ENCODE measurements around the gene CALCOCO1. TPM values are rescaled to one million over a fixed set of nuclear protein-coding genes. Genes with fewer than 3 reads are reported as not detected.

The CALCOCO1 gene
- total RNA-seq: 32.0 and 34.0 TPM in 2 replicates
- long read RNA-seq, partial matches to known transcripts: 0 of 2 reads
- long read RNA-seq, other reads (novel, unspliced or antisense): 2 of 2 reads

DNA sequence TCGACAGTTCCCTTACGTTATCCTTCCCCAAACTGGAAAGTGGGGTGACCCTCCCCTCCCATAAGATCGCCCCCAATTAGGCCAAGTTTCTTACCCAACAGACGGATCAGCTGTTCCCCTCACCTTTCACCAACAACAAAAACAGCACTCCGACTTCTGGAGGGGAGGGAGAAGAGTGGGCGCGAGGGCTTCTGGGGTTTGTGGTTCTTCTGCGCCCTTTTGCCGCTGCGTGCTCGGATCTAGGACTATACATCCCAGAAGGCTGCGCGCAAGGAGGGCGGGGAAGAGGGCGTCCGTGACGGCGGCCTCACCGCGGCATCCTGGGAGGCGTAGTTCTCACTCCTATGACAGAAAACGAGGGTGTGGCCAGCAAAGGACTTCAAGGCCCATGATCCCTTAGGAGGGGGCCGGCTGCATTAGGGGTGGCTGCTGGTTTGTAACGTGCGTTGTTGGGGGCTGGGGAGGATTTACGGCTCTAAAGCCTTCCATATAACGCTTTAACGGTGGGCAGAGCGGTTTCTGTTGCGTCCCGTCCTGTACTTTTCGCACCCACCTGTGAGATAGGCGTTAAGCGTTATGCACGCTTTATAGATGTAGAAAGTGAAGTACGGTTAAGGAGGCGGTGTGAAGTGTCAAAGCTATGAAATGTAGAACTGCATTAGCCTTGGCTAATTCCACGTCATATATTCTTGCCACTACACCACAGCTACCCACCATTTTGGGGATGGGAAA, at the start of gene CALCOCO1:
CALCOCO1 (minus strand) TSS at position 143 of the 732 bp plus-strand sequence. CDS start 2,210 bp downstream, outside the sequence.
- H3K36me3 Mint-ChIP-seq (ENCODE audit: low read depth): no peaks in the 10 kb centered on the region
- peak within 1 kb of the TSS; percentile 97 for H3K4me3 Mint-ChIP-seq
- H3K4me1 Mint-ChIP-seq: peaks cover 19% of the 10 kb centered on the region
- TF ChIP-seq, protein P1, sequence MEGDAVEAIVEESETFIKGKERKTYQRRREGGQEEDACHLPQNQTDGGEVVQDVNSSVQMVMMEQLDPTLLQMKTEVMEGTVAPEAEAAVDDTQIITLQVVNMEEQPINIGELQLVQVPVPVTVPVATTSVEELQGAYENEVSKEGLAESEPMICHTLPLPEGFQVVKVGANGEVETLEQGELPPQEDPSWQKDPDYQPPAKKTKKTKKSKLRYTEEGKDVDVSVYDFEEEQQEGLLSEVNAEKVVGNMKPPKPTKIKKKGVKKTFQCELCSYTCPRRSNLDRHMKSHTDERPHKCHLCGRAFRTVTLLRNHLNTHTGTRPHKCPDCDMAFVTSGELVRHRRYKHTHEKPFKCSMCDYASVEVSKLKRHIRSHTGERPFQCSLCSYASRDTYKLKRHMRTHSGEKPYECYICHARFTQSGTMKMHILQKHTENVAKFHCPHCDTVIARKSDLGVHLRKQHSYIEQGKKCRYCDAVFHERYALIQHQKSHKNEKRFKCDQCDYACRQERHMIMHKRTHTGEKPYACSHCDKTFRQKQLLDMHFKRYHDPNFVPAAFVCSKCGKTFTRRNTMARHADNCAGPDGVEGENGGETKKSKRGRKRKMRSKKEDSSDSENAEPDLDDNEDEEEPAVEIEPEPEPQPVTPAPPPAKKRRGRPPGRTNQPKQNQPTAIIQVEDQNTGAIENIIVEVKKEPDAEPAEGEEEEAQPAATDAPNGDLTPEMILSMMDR (conservative IDR thresholded peaks at IDR 0.05): no peak
- H3K27ac Mint-ChIP-seq (ENCODE audit: unreplicated experiment): peak within 1 kb of the TSS; percentile 52
- H3K9me3 Mint-ChIP-seq: no peaks in the 10 kb centered on the region
- H3K27me3 Mint-ChIP-seq (ENCODE audit: low read depth): peaks cover 22% of the 10 kb centered on the region
- DNase-seq (ENCODE audit: low read depth, low spot score): peak; percentile 90

- Mint-ChIP-seq H3K4me1 (no peaks in the 10 kb centered on the region), H3K27me3 (ENCODE audit: low read depth) (peaks cover 91% of the 10 kb centered on the region)
- TF ChIP-seq, protein P1 (conservative IDR thresholded peaks at IDR 0.05): no peak
These were observed 49.6 kb upstream of the CALCOCO1 start for GRCh38 chr12:53776872-53777271.

GRCh38 chr12:53775478-53776145, 48.4 kb upstream of the CALCOCO1 start:
- Mint-ChIP-seq H3K27me3 (ENCODE audit: low read depth) (peaks cover 91% of the 10 kb centered on the region), H3K27ac (ENCODE audit: unreplicated experiment) (no peak overlapping the region), H3K9me3 (no peaks in the 10 kb centered on the region), H3K4me1 (no peaks in the 10 kb centered on the region), H3K36me3 (ENCODE audit: low read depth) (no peaks in the 10 kb centered on the region), H3K4me3 (no peak overlapping the region)
- no peak for DNase-seq (ENCODE audit: low read depth, low spot score)
- TF ChIP-seq, protein P1 (conservative IDR thresholded peaks at IDR 0.05): no peak

More at GRCh38 chr12:53776872-53777271, 49.6 kb upstream of the CALCOCO1 start:
- Mint-ChIP-seq H3K36me3 (ENCODE audit: low read depth) (no peaks in the 10 kb centered on the region), H3K4me3 (no peak overlapping the region), H3K9me3 (no peaks in the 10 kb centered on the region), H3K27ac (ENCODE audit: unreplicated experiment) (no peak overlapping the region)
- no peak for DNase-seq (ENCODE audit: low read depth, low spot score)

GRCh38 chr12:53770281-53770680, 43.0 kb upstream of the CALCOCO1 start:
- Mint-ChIP-seq H3K27me3 (ENCODE audit: low read depth) (peaks cover 93% of the 10 kb centered on the region), H3K27ac (ENCODE audit: unreplicated experiment) (no peak overlapping the region), H3K9me3 (no peaks in the 10 kb centered on the region), H3K4me3 (no peak overlapping the region), H3K4me1 (no peaks in the 10 kb centered on the region), H3K36me3 (ENCODE audit: low read depth) (no peaks in the 10 kb centered on the region)
- TF ChIP-seq, protein P1 (conservative IDR thresholded peaks at IDR 0.05): no peak
- DNase-seq (ENCODE audit: low read depth, low spot score): no peak

DNA sequence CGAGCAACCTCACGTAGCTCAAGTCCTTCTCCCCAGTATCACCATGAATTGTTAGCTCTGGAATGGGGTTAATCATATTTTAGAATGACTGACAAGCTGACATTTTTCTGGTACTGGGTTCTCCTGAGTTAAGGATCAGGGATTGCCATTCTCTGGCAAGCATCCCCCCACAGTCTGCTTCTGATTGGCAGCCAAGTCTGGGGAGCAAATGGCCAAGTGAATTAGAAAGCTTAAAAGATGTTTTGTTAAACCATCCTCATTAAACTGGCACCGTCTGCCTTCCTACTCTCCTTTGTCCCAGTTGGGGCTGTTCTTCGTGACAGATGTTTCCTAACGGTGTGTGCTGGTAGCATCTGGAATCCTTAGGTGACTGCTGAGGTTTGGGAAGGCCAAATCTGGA, 41.7 kb upstream of the CALCOCO1 start:
- DNase-seq (ENCODE audit: low read depth, low spot score): no peak
- H3K36me3 Mint-ChIP-seq (ENCODE audit: low read depth): no peaks in the 10 kb centered on the region
- no peak overlapping the region for H3K4me3 Mint-ChIP-seq
- H3K27me3 Mint-ChIP-seq (ENCODE audit: low read depth): peaks cover 95% of the 10 kb centered on the region
- no peaks in the 10 kb centered on the region for H3K4me1 Mint-ChIP-seq
- TF ChIP-seq, protein P1 (conservative IDR thresholded peaks at IDR 0.05): no peak
- no peaks in the 10 kb centered on the region for H3K9me3 Mint-ChIP-seq
- no peak overlapping the region for H3K27ac Mint-ChIP-seq (ENCODE audit: unreplicated experiment)
